ENCODE results near the gene CFAP53.
"Not testable (repeated sequence)": the region's sequence is repeated elsewhere in the genome, so short reads cannot be mapped to it uniquely, and the experiment has no call there.

CFAP53 gene, protein sequence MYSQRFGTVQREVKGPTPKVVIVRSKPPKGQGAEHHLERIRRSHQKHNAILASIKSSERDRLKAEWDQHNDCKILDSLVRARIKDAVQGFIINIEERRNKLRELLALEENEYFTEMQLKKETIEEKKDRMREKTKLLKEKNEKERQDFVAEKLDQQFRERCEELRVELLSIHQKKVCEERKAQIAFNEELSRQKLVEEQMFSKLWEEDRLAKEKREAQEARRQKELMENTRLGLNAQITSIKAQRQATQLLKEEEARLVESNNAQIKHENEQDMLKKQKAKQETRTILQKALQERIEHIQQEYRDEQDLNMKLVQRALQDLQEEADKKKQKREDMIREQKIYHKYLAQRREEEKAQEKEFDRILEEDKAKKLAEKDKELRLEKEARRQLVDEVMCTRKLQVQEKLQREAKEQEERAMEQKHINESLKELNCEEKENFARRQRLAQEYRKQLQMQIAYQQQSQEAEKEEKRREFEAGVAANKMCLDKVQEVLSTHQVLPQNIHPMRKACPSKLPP

DNA sequence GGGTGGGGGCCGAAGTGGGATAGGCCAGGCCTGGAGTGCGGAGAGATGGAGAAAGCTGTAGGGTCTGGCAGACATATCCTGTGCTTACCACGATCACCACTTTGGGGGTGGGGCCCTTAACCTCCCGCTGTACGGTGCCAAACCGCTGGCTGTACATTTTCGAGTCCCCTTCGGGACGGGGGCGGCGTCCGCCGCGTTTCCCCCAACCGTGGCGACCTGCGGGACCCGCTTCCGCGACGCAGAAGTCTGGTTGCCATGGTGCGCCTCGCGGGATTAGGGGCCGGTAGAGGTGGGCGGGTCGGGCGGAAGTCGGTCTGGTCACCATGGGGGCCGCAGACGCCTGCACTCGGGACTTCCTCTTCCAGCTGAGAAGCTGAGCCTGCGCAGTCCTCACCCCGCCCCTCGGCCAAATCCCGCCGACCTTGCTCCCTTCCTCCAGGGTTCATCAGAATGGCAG is at the start of gene CFAP53:
TSS of gene CFAP53 (minus strand) at position 248 of the 457 bp plus-strand sequence. CDS start at position 157, 91 bp downstream.
- peak; percentile 94 for DNase-seq

DNA sequence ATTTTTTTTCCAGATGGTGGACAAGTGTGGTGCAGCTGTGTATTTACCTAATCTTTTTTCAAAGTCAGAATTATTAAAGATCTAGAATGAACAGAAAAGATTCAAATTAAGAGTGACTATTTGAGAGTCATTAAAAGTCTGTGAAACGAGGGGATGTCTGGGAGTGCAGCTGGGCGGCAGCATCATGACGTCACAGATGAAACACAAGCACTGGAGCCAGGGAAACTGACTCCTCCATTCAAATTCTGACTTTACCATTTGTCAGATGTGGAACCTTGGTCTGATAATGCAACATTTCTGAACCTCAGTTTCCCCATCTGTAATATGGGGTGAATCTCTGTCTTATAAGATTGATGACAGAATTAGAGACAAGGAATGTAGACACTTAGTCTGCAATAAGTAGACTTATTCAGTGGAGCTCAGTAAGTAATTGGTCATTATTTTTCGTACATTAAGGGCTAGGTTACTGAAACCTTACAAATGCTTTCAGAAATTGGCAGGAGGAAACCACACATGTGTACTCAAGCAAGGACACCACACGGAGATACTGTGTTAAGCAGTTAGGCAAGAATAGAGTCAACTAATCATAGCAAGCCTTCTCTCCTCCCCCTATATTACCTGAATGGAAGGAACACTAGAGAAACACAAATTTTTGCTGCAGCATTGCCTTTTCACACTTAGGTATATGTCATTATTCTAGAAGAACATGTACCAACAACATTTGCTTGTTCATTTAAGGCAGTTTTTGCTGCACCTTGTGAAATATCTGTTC is 49.0 kb upstream of the CFAP53 start:
- no peak for DNase-seq

DNA sequence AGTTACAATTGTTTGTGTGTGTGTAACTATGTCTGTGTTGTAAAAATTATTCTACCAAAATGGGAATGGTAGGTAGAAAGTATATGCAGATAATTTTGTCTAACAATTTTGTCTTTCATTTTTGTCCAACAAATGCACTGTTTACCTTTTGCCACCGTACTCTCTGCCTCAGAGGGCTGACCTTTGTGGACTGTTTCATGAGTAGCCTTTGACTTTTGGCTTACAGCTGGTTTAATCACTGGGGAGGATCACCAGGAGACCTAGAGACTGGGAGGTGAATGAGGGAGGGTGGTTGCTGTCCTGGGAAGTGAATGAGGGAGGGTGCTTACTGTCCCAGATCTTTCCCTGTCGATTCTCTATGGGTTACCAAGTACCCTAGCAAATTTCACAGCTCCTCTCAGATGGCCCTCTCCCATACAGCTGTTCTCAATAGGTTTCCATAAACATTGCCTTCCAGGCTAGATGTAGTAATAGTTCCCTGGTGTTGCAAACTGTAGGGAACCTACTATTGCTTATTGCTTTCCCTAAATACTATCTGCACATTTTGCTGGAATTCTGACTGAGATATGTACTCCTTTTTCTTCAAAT is 47.7 kb upstream of the CFAP53 start:
- DNase-seq = no peak

DNA sequence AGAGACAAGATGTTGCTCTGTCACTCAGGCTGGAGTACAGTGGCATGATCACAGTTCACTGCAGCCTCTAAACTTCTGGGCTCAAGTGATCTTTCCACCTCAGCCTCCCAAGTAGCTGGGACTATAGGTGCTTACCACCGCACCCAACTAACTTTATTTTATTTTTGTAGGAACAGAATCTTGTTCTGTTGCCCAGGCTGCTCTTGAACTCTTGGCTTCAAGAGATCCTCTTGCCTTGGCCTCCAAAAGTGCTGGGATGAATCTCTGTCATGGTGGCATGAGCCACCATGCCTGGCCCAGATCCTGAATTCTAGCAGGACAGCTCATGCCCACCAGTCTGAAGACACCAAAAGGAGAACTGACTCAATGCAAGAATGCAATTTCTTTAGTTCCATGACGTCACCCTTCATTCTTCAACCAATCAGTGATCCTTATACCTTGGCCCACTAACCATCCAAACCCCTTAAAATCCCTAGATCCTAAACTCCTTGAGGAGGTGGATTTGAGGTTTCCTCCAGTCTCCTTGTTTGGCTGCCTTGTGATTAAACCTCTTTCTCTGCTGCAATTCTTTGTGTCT is 46.8 kb upstream of the CFAP53 start:
- no peak for DNase-seq

DNA sequence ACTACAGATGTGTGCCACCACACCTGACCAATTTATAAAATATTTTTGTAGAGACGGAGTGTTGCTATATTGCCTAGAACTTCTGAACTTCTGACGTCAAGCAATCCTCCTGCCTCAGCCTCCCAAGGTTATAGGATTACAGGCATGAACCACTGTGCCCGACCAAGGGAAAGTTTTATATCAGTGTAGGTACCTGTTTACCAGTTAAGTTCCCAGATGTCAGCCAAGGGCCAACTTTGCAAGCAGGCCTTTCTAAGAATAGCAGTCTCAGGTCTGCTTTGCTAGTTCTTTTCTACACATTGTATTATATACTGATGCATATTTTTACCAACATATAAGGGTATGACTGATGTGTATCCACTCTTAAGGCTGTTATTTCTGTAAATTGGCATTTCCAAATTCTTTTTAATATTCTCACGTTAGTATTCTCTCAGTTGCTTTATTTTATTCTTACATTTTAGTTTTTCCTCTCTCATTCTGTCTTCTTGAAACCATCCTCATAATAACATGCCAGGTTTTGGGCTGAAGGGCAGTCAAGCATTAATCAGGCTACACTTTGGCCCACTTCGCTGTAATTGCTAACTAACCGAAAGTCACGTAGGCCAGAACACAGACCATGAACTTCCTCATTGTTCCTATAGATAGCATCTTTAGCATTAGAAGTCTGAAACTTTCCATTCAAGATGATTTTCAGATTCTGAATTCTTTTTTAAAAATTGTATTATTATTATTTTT is 46.2 kb upstream of the CFAP53 start:
- no peak for DNase-seq

DNA sequence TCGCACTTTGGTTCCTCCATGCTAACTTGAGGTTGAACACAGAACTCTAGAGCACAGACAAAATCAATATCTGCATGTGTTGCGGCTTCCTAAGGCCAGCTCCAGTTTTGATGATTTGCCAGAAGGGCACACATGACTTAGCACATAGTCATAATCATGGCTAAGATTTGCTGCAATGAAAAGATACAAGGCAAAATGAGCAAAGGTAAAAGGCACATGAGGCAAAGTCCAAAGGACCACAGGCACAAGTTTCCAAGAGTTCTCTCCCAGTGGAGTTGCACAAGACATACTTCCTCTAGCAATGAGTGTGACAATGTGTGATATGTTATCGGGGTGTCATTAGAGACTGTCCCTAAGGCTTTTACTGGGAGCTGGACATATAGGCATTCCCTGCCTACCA is 45.4 kb upstream of the CFAP53 start:
- no peak for DNase-seq

DNA sequence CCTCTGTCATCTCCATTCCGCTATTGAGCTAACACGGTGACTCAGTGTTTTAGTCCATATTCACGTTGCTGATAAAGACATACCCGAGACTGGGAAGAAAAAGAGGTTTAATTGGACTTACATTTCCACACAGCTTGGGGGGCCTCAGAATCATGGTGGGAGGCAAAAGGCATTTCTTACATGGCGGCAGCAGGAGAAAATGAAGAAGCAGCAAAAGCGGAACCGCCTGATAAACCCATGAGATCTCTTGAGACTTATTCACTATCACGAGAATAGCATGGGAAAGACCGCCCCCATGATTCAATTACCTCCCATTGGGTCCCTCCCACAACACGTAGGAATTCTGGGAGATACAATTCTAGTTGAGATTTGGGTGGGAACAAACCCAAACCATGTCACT is 43.8 kb upstream of the CFAP53 start:
- no peak for DNase-seq

DNA sequence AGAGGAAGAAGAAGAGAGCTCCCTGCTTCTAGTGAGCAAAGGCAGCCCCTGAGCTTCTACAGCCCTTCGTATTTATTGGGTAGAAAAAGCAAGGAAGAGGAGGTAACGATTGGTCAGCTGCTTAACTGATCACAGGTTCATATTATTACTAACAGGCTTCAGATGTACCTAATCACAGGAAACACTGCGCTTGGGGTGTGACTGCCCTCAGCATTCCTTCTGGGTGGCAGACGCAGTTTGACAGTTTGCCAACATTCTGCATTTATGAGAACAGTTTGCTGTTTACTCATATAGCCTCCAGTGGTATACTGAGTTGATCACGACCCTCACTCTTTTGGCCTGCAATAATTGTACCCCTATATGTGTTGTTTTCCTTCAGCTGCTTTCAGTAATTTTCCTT is 42.6 kb upstream of the CFAP53 start:
- DNase-seq = not testable (repeated sequence)

DNA sequence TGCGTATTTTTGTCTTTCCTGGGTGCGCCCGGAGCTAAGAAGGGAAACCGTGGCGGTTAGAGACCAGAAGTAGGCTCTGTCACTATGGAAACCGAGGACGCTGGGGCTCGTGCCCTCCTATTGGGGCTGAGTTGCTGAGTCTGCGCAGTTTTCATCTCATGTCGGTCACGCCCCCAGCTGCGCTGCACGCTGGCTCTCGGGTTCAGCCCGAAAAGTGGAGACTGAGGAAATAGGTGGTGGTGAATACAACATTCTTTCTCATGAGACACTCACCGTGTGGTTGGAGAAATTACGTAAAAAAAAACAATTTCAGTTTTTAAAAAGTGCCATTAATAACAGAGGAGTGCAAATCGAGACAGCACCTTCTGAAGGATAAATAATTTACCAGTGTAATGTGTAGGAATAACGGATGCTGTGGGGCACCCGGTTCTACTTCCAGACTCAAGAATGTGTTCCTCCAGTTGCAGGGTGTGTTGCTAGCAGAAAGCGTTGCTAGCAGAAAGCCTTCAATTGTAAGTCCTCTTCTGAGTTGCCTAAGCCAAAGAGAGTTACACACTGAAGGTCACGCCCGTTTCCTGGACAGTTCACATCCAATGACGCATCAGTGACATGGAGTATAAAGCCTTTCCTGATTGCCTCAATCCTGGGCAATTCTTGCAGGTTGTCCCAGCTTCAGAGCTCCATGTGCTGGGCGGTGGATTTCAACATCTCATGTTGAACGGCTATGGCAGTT is 41.6 kb upstream of the CFAP53 start:
- peak; percentile 96 for DNase-seq

DNA sequence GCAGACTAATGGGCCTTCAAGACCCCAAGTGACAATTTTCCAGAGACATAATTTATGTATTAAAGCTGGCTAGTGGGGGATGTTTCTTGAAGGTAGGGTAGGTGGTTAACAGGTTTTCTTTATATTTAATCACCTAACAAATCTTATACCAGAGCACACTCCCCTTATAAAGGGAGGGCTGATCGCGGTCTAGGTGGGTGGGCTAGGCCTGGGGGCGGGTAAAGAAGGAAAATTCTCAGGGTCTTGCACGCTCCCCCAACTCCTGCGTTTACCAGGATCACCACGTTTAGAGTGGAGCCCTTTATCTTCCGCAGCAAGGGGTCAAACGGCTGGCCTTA is 41.1 kb upstream of the CFAP53 start:
- no peak for DNase-seq

DNA sequence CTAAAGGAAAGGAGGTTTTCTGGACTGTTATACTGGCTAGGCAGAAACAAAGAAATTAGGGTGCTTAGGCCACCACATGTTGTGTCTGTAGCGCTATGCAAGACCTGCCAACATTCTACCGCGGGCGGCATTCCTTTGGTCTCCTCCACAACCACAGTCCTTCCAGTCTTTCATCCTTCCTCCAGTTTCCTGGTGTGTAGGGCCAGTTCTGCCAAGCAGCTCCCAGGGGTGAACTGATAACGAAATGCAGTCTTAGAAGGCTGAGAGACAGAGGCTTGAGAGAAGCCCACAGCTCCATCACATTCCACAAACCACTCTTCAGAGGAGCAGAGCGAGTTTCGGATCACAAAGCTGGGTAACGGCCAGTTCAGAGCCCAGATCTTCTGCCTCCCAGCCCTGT is 40.6 kb upstream of the CFAP53 start:
- DNase-seq = peak; percentile 13

DNA sequence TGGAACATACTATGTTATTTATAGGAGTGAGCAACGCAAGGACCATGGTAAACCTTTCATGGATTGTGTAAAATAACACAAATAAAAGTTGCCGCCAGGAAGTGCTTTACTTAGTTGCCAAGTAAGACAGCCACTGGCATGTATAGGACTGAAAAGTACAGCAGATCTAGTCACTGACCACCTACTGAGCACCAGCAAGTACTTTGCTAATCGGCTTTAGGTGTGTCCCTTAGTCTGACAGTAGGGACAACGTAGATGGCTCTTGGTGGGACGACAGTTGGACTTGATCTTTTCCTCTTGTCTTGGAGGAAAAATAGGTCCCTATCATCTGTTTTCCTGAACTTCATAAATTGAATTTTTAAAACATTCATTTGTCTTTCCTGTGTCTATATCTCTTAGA is 34.8 kb upstream of the CFAP53 start:
- no peak for DNase-seq

DNA sequence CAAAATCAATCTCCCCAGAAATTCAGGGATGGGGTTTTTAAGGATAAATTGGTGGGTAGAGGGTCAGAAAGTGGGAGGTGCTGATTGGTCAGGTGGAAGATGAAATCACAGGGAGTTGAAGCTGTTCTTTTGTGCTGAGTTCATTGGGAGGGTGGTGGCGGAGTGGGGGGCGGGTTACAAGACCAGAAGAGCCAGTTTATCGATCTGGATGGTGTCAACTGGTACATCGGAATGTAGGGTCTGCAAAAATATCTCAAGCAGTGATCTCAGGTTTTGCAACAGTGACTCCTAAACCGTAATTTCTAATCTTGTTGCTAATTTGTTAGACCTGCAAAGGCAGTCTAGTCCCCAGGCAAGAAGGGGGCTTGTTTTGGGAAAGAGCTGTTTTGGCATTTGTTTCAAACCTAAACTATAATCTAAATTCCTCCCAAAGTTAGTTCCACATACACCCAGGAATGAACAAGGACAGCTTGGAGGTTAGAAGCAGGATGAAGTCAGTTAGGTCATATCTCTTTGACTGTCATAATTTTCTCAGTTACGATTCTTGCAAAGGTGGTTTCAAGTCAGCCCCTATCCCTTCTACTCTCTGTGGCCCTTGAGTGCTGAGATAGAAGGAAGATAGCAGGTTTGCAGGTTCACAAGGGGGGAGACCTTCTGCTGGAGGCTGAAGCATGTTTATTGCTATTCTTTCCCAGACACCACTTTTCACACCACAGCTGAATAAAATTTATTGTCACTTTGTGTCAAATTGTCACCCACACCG is 33.5 kb upstream of the CFAP53 start:
- no peak for DNase-seq

DNA sequence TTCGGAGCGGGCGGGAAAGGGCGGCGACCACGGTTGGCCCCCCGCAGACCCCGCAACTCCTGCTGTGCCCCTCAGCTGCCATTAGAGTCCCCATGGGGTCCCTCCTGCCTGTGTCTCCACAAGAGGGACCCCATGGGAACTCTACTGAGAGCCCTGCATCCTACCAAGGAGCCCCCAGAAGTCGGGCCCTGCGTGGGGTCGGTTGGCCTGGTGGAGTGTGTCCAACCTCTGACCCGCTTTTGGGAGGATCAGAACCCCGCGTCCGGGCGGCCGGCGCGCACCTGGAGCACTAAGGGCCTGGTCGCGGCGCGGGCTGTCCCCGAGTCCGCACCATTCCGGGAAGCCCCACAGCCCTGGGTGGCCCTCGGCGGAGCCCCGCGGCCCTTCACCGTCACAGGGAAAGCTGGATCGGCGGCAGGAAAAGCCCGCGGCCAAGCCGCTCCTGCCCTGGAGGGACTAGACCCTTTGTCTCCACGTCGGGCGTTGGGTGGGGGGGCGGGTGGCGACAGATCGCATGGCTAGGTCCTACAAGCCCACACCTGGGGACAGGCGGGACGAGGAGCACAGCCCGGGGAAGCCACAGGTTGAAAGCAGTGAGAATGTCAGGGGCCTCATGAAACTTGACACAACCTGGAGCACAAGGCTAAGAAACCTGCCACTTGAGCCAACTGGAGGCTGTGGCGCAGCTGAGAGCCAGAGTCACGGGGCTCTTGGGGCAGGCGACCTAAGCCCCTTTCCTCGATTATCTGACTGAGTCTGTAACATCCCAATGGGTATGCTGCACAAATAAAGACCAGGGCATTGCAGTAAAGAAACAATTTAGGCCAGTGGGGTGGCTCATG is 32.4 kb upstream of the CFAP53 start:
- no peak for DNase-seq

DNA sequence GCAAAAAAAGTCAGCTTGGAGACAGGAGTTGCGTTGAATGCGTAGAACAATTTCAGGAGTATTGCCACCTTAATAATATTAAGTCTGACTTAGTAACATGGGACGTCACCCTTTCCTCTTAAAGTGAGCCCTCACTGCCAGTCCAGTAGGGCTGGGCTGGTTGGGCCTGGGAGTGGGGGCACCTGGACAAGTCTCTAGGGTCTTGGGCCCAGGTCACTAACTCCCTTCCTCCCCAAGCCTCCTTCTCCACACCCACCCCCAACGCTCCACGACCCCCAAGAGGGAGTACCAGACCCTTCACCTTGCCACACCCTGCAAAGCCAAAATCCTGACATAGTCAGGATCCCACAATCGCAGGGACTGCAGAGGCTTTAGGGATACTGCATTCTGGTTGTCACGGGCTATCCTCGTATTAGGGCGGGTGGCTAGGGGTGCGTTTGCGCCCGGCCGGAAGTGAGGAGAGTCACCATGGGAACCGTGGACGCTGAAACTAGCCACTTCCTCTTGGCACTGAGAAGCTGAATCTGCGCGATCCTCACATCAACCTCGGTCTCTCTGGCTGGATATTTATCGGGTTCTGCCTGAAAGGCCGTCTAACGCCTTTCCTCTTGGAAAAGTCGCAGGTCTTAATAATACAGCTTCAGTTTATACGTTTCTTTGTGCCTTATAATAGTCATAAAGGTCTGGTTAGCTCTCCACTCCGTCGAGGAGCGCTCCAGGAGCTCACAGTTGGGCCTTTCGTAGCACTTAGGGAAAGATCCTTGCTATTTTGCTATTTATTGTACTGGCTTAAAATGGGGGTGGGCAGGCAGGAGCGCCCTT is 31.5 kb upstream of the CFAP53 start:
- DNase-seq = peak; percentile 90

DNA sequence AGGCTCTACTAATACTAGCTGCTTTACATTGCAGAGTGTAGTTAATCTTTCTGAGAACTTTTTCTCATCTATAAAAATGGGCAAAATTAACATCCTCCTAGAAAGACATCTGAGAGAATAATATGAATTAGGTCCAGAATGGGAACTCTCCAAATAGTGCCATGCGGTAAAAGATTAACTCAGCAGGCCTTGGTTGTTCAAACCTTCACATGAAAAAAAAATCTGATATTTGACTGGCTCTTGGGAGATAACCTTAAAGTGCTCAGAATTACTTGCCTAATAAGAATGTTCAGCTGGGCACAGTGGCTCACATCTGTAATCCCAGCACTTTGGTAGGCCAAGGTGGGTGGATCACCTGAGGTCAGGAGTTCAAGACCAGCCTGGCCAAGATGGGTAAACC is 26.7 kb upstream of the CFAP53 start:
- no peak for DNase-seq

DNA sequence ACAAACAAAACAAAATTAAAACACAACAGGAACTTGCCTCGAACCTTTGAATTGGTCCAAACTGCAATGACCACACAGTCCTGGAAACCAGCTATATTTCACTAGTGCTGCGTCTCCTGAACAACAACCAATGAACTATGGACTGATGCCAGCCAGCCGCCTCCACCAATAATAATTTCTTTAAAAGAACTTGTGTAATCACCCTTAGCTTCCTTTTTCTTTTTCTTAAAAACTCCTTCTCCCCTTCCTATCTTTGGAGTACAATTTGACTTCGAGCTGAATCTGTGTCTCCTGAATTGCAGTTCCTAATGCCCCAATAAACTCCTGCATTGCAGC is 22.8 kb upstream of the CFAP53 start:
- no peak for DNase-seq

DNA sequence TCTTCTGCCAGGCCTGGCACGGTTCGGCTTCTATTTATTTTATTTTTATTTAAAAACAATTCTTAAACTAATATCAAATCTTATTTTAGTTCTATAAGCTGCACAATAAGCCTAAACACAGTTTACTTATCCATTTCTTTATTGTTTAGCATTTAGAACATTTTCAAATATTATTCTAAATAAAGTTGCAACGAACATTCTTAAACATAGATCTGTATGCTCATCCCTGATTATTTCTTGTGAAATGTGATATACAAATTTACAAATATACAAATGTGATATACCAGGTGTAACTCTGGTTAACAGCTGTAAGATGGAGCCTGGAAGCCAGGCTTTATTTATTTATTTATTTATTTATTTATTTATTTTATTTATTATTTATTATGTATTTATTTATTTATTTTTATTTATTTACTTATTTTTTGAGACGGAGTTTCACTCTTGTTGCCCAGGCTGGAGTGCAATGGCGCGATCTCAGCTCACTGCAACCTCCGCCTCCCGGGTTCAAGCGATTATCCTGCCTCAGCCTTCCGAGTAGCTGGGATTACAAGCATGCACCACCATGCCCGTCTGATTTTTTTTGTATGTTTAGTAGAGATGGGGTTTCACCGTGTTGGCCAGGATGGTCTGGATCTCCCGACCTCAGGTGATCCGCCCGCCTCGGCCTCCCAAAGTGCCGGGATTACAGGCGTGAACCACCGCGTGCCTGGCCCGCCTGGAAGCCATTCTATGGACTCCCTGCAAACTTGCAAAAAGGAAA is 22.2 kb upstream of the CFAP53 start:
- DNase-seq = not testable (repeated sequence)

Data from eye (tissue), 1 donor.